Adrenal gland (tissue), 5 donors: Measurements from ENCODE around the gene UBE2E1.
"Not testable (repeated sequence)": the region's sequence is repeated elsewhere in the genome, so short reads cannot be mapped to it uniquely, and the experiment has no call there.

Experiments used
- CTCF ChIP-seq, 6 experiments: fragments of 450-650 bp in 4 of 6; fragments of 200-600 bp in 2 of 6; sonication (generic) in 1 of 6; IDR thresholded peaks; 1 replicate in 5 of 6; 2 replicates in 1 of 6; pipeline versions ENCODE4 v1.5.1 to v1.8.0; 2016 to 2021; ENCODE audit warnings: antibody characterized with exemption in 6 of 6, mild to moderate bottlenecking in 2 of 6, moderate library complexity in 1 of 6
- POLR2A ChIP-seq, 2 donors: fragments of 450-650 bp; IDR thresholded peaks; one replicate each; pipeline ENCODE4 v1.6.1; 2017; ENCODE audit warnings: antibody characterized with exemption in 2 of 2, mild to moderate bottlenecking in 2 of 2, moderate library complexity in 1 of 2
- donor health status: DM: no; HTN: no; CAD: no.

- not testable (repeated sequence) for TF ChIP-seq CTCF, POLR2A (IDR thresholded peaks at IDR 0.05)
Measured at GRCh38 chr3:23870663-23871043, 64.9 kb downstream of the UBE2E1 start.
